Liver (tissue), 9 donors: ENCODE results near the gene ZBTB45. TPM values are rescaled to one million over a fixed set of nuclear protein-coding genes. Genes with fewer than 3 reads are reported as not detected.

Source experiments
- DNase-seq: peaks from one replicate; pipeline ENCODE4 v3.0.0-alpha.2; 2017; ENCODE audit warnings: low spot score
- H3K27ac ChIP-seq, 2 donors: one replicate each; pipeline ENCODE4 v1.7.0; 2013; ENCODE audit warnings: inconsistent platforms in 2 of 2, low read length in 2 of 2, control low read depth in 1 of 2, low read depth in 1 of 2, mild to moderate bottlenecking in 1 of 2
- H3K27me3 ChIP-seq, 4 donors: one replicate each; pipeline versions ENCODE4 v1.6.1 to v1.7.0; 2013; ENCODE audit warnings: low read length in 3 of 4, inconsistent platforms in 1 of 4, mild to moderate bottlenecking in 1 of 4, moderate library complexity in 1 of 4; ENCODE audit not compliant: control insufficient read depth in 4 of 4, insufficient read depth in 4 of 4
- H3K36me3 ChIP-seq, 4 donors: one replicate each; pipeline versions ENCODE4 v1.6.1 to v1.7.0; 2013; ENCODE audit warnings: low read length in 3 of 4, mild to moderate bottlenecking in 3 of 4, low read depth in 1 of 4, moderate library complexity in 1 of 4; ENCODE audit not compliant: control insufficient read depth in 4 of 4, insufficient read depth in 3 of 4
- H3K4me1 ChIP-seq, 4 donors: one replicate each; pipeline versions ENCODE4 v1.6.1 to v1.7.0; 2013; ENCODE audit warnings: low read length in 3 of 4, mild to moderate bottlenecking in 3 of 4, moderate library complexity in 1 of 4; ENCODE audit not compliant: control insufficient read depth in 4 of 4, insufficient read depth in 4 of 4
- H3K4me3 ChIP-seq, 3 donors: one replicate each; pipeline versions ENCODE4 v1.6.1 to v1.7.0; 2013; ENCODE audit warnings: low read length in 3 of 3, control low read depth in 1 of 3, low read depth in 1 of 3, mild to moderate bottlenecking in 1 of 3
- H3K9ac ChIP-seq, 2 donors: one replicate each; pipeline ENCODE4 v1.7.0; 2013; ENCODE audit warnings: low read length in 2 of 2, mild to moderate bottlenecking in 2 of 2, moderate library complexity in 2 of 2, control low read depth in 1 of 2, low read depth in 1 of 2
- H3K9me3 ChIP-seq, 4 donors: one replicate each; pipeline versions ENCODE4 v1.6.1 to v1.7.0; 2013; ENCODE audit warnings: low read length in 3 of 4; ENCODE audit not compliant: control insufficient read depth in 4 of 4
- ATF3 ChIP-seq: IDR thresholded peaks from 2 replicates; pipeline ENCODE4 v1.6.1; 2016; ENCODE audit warnings: antibody characterized with exemption
- EGR1 ChIP-seq, 2 donors: IDR thresholded peaks; 2 replicates each; pipeline ENCODE4 v1.6.1; 2016 to 2018; ENCODE audit warnings: antibody characterized with exemption in 2 of 2, low read depth in 2 of 2
- FOXA1 ChIP-seq: IDR thresholded peaks from 2 replicates; pipeline ENCODE4 v1.6.1; 2016; ENCODE audit warnings: antibody characterized with exemption
- FOXA2 ChIP-seq: IDR thresholded peaks from 2 replicates; pipeline ENCODE4 v1.6.1; 2016; ENCODE audit warnings: antibody characterized with exemption
- GABPA ChIP-seq, 2 donors: IDR thresholded peaks in 1 of 2; conservative IDR thresholded peaks in 1 of 2; 2 replicates each; pipeline ENCODE4 v1.6.1; 2016; ENCODE audit warnings: antibody characterized with exemption in 2 of 2, mild to moderate bottlenecking in 1 of 2, moderate library complexity in 1 of 2
- HNF4A ChIP-seq, 2 donors: conservative IDR thresholded peaks; 2 replicates each; pipeline ENCODE4 v1.6.1; 2016; ENCODE audit warnings: antibody characterized with exemption in 2 of 2, mild to moderate bottlenecking in 2 of 2
- HNF4G ChIP-seq: IDR thresholded peaks from 2 replicates; pipeline ENCODE4 v1.6.1; 2016; ENCODE audit warnings: antibody characterized with exemption
- JUND ChIP-seq, 2 donors: IDR thresholded peaks; 2 replicates each; pipeline ENCODE4 v1.6.1; 2016; ENCODE audit warnings: antibody characterized with exemption in 2 of 2
- MAX ChIP-seq: IDR thresholded peaks from 2 replicates; pipeline ENCODE4 v1.6.1; 2016; ENCODE audit warnings: antibody characterized with exemption
- NR2F2 ChIP-seq: IDR thresholded peaks from 2 replicates; pipeline ENCODE4 v1.6.1; 2016; ENCODE audit warnings: antibody characterized with exemption
- RAD21 ChIP-seq, 2 donors: IDR thresholded peaks; 2 replicates each; pipeline ENCODE4 v1.6.1; 2016; ENCODE audit warnings: antibody characterized with exemption in 2 of 2, mild to moderate bottlenecking in 2 of 2
- RXRA ChIP-seq, 2 donors: IDR thresholded peaks; 2 replicates each; pipeline ENCODE4 v1.6.1; 2017 to 2018; ENCODE audit warnings: antibody characterized with exemption in 2 of 2, mild to moderate bottlenecking in 1 of 2
- SP1 ChIP-seq: IDR thresholded peaks from 2 replicates; pipeline ENCODE4 v1.6.1; 2018; ENCODE audit warnings: antibody characterized with exemption, mild to moderate bottlenecking
- TAF1 ChIP-seq: conservative IDR thresholded peaks from 2 replicates; pipeline ENCODE4 v1.6.1; 2016; ENCODE audit warnings: antibody characterized with exemption, mild to moderate bottlenecking
- YY1 ChIP-seq: IDR thresholded peaks from 2 replicates; pipeline ENCODE4 v1.6.1; 2016; ENCODE audit warnings: antibody characterized with exemption, mild to moderate bottlenecking
- WGBS: extraction: QIAGEN DNeasy Blood & Tissue Kit; methylation state at CpG from one replicate; pipeline ENCODE4 v1.1.7; 2013; 5-methylcytosine and 5-hydroxymethylcytosine counted together
- polyA plus RNA-seq, 2 donors: library from polyadenylated mRNA; stranded (reverse) in 1 of 2; unstranded in 1 of 2; fragments of 200-250 nt in 1 of 2; fragments of >200 nt in 1 of 2; fragmentation: Nextera tagmentation in 1 of 2; extraction: Ambion mirVana in 1 of 2; gene quantifications; one replicate each; pipeline versions ENCODE4 v1.2.1 to v1.2.3, GENCODE V29; 2013 to 2015
- total RNA-seq, 2 donors: library from RNA; depleted of rRNA; stranded (reverse); fragments of >200 nt; gene quantifications; one replicate each; pipeline ENCODE4 v1.2.3, GENCODE V29; 2014
- TF ChIP-seq, protein P1 (sequence below): fragments of 150-350 bp; IDR thresholded peaks from 2 replicates; pipeline ENCODE4 v1.5.1; 2017; ENCODE audit warnings: improper control_type of control experiment, low read depth, low read length; ENCODE audit not compliant: missing input control
- TF ChIP-seq, protein P2 (sequence below): IDR thresholded peaks from 2 replicates; pipeline ENCODE4 v1.6.1; 2016; ENCODE audit warnings: antibody characterized with exemption, mild to moderate bottlenecking
- TF ChIP-seq, protein P3 (sequence below): IDR thresholded peaks from 2 replicates; pipeline ENCODE4 v1.6.1; 2016; ENCODE audit warnings: antibody characterized with exemption
- donor health status: healthy.
- donor health status: healthy.
- donor health status: healthy.
- donor health status: healthy.
- donor health status: healthy.

ZBTB45 gene
- total and polyA plus RNA-seq, 4 donors = 2.1 to 4.0 (median 2.7) TPM

GRCh38 chr19:58473775-58474174, 45.8 kb downstream of the ZBTB45 start:
- Histone ChIP-seq H3K27me3 (no peaks in the 10 kb centered on the region), H3K4me3 (no peak overlapping the region), H3K36me3 (peaks cover 0 to 7% (median 4%) of the 10 kb centered on the region in 4 donors), H3K4me1 (peaks cover 5 to 22% (median 15%) of the 10 kb centered on the region in 4 donors), H3K9ac (no peak overlapping the region), H3K27ac (no peak overlapping the region), H3K9me3 (no peaks in the 10 kb centered on the region)
- TF ChIP-seq ATF3 (no peak), NR2F2 (no peak), GABPA (IDR thresholded peaks at IDR 0.05 in 1 of 2, conservative IDR thresholded peaks at IDR 0.05 in 1 of 2) (no peak), TAF1 (no peak), HNF4A (conservative IDR thresholded peaks at IDR 0.05) (no peak), YY1 (no peak), MAX (no peak), FOXA2 (no peak), EGR1 (IDR thresholded peaks at IDR 0.05; ENCODE audit: low read depth in 2 of 2) (no peak), RAD21 (IDR thresholded peaks at IDR 0.05) (no peak)
- TF ChIP-seq, protein P1, sequence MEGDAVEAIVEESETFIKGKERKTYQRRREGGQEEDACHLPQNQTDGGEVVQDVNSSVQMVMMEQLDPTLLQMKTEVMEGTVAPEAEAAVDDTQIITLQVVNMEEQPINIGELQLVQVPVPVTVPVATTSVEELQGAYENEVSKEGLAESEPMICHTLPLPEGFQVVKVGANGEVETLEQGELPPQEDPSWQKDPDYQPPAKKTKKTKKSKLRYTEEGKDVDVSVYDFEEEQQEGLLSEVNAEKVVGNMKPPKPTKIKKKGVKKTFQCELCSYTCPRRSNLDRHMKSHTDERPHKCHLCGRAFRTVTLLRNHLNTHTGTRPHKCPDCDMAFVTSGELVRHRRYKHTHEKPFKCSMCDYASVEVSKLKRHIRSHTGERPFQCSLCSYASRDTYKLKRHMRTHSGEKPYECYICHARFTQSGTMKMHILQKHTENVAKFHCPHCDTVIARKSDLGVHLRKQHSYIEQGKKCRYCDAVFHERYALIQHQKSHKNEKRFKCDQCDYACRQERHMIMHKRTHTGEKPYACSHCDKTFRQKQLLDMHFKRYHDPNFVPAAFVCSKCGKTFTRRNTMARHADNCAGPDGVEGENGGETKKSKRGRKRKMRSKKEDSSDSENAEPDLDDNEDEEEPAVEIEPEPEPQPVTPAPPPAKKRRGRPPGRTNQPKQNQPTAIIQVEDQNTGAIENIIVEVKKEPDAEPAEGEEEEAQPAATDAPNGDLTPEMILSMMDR = no peak
- TF ChIP-seq, protein P2, sequence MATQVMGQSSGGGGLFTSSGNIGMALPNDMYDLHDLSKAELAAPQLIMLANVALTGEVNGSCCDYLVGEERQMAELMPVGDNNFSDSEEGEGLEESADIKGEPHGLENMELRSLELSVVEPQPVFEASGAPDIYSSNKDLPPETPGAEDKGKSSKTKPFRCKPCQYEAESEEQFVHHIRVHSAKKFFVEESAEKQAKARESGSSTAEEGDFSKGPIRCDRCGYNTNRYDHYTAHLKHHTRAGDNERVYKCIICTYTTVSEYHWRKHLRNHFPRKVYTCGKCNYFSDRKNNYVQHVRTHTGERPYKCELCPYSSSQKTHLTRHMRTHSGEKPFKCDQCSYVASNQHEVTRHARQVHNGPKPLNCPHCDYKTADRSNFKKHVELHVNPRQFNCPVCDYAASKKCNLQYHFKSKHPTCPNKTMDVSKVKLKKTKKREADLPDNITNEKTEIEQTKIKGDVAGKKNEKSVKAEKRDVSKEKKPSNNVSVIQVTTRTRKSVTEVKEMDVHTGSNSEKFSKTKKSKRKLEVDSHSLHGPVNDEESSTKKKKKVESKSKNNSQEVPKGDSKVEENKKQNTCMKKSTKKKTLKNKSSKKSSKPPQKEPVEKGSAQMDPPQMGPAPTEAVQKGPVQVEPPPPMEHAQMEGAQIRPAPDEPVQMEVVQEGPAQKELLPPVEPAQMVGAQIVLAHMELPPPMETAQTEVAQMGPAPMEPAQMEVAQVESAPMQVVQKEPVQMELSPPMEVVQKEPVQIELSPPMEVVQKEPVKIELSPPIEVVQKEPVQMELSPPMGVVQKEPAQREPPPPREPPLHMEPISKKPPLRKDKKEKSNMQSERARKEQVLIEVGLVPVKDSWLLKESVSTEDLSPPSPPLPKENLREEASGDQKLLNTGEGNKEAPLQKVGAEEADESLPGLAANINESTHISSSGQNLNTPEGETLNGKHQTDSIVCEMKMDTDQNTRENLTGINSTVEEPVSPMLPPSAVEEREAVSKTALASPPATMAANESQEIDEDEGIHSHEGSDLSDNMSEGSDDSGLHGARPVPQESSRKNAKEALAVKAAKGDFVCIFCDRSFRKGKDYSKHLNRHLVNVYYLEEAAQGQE = no peak
- no peak for DNase-seq

GRCh38 chr19:58471736-58472135, 47.9 kb downstream of the ZBTB45 start:
- Histone ChIP-seq H3K27me3 (no peaks in the 10 kb centered on the region), H3K9me3 (no peaks in the 10 kb centered on the region), H3K4me1 (peaks cover 7 to 32% (median 21%) of the 10 kb centered on the region in 4 donors), H3K36me3 (peaks cover 0 to 7% (median 4%) of the 10 kb centered on the region in 4 donors), H3K27ac (no peak overlapping the region), H3K4me3 (no peak overlapping the region), H3K9ac (no peak overlapping the region)
- no peak for DNase-seq
- WGBS = 97% methylated on average over 39 of the region's 39 CpGs
- TF ChIP-seq SP1 = no peak
- TF ChIP-seq RAD21 (IDR thresholded peaks at IDR 0.05) = no peak
- TF ChIP-seq FOXA1 = no peak
- TF ChIP-seq, protein P1 = no peak
- no peak for TF ChIP-seq NR2F2
- TF ChIP-seq FOXA2 = no peak
- TF ChIP-seq, protein P2 = no peak
- TF ChIP-seq HNF4A (conservative IDR thresholded peaks at IDR 0.05) = no peak
- TF ChIP-seq, protein P3, sequence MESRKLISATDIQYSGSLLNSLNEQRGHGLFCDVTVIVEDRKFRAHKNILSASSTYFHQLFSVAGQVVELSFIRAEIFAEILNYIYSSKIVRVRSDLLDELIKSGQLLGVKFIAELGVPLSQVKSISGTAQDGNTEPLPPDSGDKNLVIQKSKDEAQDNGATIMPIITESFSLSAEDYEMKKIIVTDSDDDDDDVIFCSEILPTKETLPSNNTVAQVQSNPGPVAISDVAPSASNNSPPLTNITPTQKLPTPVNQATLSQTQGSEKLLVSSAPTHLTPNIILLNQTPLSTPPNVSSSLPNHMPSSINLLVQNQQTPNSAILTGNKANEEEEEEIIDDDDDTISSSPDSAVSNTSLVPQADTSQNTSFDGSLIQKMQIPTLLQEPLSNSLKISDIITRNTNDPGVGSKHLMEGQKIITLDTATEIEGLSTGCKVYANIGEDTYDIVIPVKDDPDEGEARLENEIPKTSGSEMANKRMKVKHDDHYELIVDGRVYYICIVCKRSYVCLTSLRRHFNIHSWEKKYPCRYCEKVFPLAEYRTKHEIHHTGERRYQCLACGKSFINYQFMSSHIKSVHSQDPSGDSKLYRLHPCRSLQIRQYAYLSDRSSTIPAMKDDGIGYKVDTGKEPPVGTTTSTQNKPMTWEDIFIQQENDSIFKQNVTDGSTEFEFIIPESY = no peak
- TF ChIP-seq HNF4G = no peak
- no peak for TF ChIP-seq YY1
- no peak for TF ChIP-seq JUND (IDR thresholded peaks at IDR 0.05)
- no peak for TF ChIP-seq GABPA (IDR thresholded peaks at IDR 0.05 in 1 of 2, conservative IDR thresholded peaks at IDR 0.05 in 1 of 2)
- TF ChIP-seq RXRA (IDR thresholded peaks at IDR 0.05) = no peak
- TF ChIP-seq EGR1 (IDR thresholded peaks at IDR 0.05; ENCODE audit: low read depth in 2 of 2) = no peak
